HepG2 (cell line): Measurements from ENCODE around the gene FAM20A. TPM values are rescaled to one million over a fixed set of nuclear protein-coding genes. Genes with fewer than 3 reads are reported as not detected.

Experiments
- ATAC-seq: fragments of 200-7000 bp; cut with Tn5 transposase; 3 replicates; pipeline ENCODE4 v1.9.1; 2020; ENCODE audit warnings: mild to moderate bottlenecking, moderate library complexity
- BruUV-seq: library from RNA; stranded (reverse); fragments of 400-500 nt; replicated peaks from 2 replicates; lab custom pipeline; 2021; lab: Mats Ljungman, UMichigan
- CTCF ChIA-PET: fragments of 300-600 bp; formaldehyde crosslinking; extraction: SDS; loops from one replicate; lab custom pipeline; 2021; ENCODE audit warnings: low total read pairs, inconsistent platforms, low intra/inter-chr PET ratio; lab: Yijun Ruan, JAX
- POLR2A ChIA-PET: fragments of 350-600 bp; sonication (Branson Sonifier 250); formaldehyde crosslinking; loops from one replicate; lab custom pipeline; 2020; ENCODE audit warnings: antibody characterized with exemption, inconsistent platforms; lab: Yijun Ruan, JAX
- DNase-seq: peaks from one replicate; pipeline ENCODE4 v3.0.0-alpha.2; 2015; ENCODE audit warnings: low spot score
- FAIRE-seq: peaks from 3 replicates; lab custom pipeline; 2011; peaks lifted over from hg19 to GRCh38; lab: Jason Lieb, UNC
- H2AFZ ChIP-seq: one replicate; pipeline ENCODE4 v1.6.1; 2011; ENCODE audit warnings: low read length, inconsistent platforms
- H3K27ac ChIP-seq: fragments of 300-600 bp; 3 replicates; pipeline ENCODE4 v1.8.0; 2011; ENCODE audit warnings: mixed run types, mild to moderate bottlenecking, mixed read lengths, low read length, inconsistent platforms; ENCODE audit not compliant: insufficient read depth; ENCODE audit errors: extremely low read length
- H3K27me3 ChIP-seq, 2 experiments: fragments of 200-600 bp in 1 of 2; 2 replicates in 1 of 2; 3 replicates in 1 of 2; pipeline versions ENCODE4 v1.6.0 to v1.8.0; 2011; ENCODE audit warnings: low read length in 2 of 2, mild to moderate bottlenecking in 2 of 2, moderate library complexity in 2 of 2, inconsistent platforms in 1 of 2; ENCODE audit not compliant: insufficient read depth in 2 of 2, control insufficient read depth in 1 of 2
- H3K36me3 ChIP-seq, 2 experiments: fragments of 200-600 bp in 1 of 2; replicated peaks in 1 of 2; 2 replicates in 1 of 2; 3 replicates in 1 of 2; pipeline versions ENCODE4 v1.5.1 to v1.8.0; 2011; ENCODE audit warnings: low read length in 2 of 2, inconsistent platforms in 1 of 2; ENCODE audit not compliant: insufficient read depth in 2 of 2, control insufficient read depth in 1 of 2
- H3K4me1 ChIP-seq: 2 replicates; pipeline ENCODE4 v1.5.1; 2012; ENCODE audit warnings: low read length, inconsistent platforms; ENCODE audit not compliant: insufficient read depth
- H3K4me2 ChIP-seq: 2 replicates; pipeline ENCODE4 v1.6.0; 2011; ENCODE audit warnings: low read depth, low read length, inconsistent platforms
- H3K4me3 ChIP-seq, 3 experiments: fragments of 200-600 bp in 1 of 3; sonication (generic), shearing (Covaris generic) in 1 of 3; replicated peaks in 1 of 3; 2 replicates each; pipeline ENCODE4 v1.5.1; 2011 to 2016; ENCODE audit warnings: low read length in 3 of 3, inconsistent platforms in 2 of 3, low read depth in 2 of 3, mild to moderate bottlenecking in 2 of 3, control low read depth in 1 of 3, mixed read lengths in 1 of 3; ENCODE audit not compliant: insufficient read depth in 1 of 3
- H3K79me2 ChIP-seq: one replicate; pipeline ENCODE4 v1.6.1; 2011; ENCODE audit warnings: low read length, inconsistent platforms; ENCODE audit not compliant: insufficient read depth
- H3K9ac ChIP-seq: 2 replicates; pipeline ENCODE4 v1.6.0; 2011; ENCODE audit warnings: mild to moderate bottlenecking, low read depth, low read length, inconsistent platforms; ENCODE audit not compliant: insufficient read depth
- H3K9me3 ChIP-seq: 2 replicates; pipeline ENCODE4 v1.5.1; 2012; ENCODE audit warnings: mild to moderate bottlenecking, low read length
- H4K20me1 ChIP-seq: 2 replicates; pipeline ENCODE4 v1.6.0; 2011; ENCODE audit warnings: inconsistent platforms, mild to moderate bottlenecking, low read length, moderate library complexity; ENCODE audit not compliant: insufficient read depth
- DDIT3 ChIP-seq: sonication (generic); formaldehyde crosslinking; IDR thresholded peaks from 2 replicates; pipeline ENCODE4 v1.4.0; 2020; ENCODE audit warnings: mild to moderate bottlenecking, missing genetic modification reagents
- GFI1 ChIP-seq: sonication (generic); formaldehyde crosslinking; IDR thresholded peaks from 2 replicates; pipeline ENCODE4 v1.5.0; 2020; ENCODE audit warnings: missing genetic modification reagents, mild to moderate bottlenecking, borderline replicate concordance
- HDAC6 ChIP-seq: fragments of 200-600 bp; sonication (generic); IDR thresholded peaks from 2 replicates; pipeline ENCODE4 v1.7.0; 2017; ENCODE audit warnings: mild to moderate bottlenecking, antibody characterized with exemption, low read length, low read depth
- JUN ChIP-seq: sonication (generic); formaldehyde crosslinking; IDR thresholded peaks from 2 replicates; pipeline ENCODE4 v1.4.0; 2020; ENCODE audit warnings: mild to moderate bottlenecking, missing genetic modification reagents
- MBNL3 ChIP-seq: fragments of 250-450 bp; sonication (Bioruptor Pico); conservative IDR thresholded peaks from 2 replicates; pipeline ENCODE4 v1.8.0; 2022; ENCODE audit warnings: mild to moderate bottlenecking, inconsistent platforms
- MED13 ChIP-seq: sonication (generic); formaldehyde crosslinking; IDR thresholded peaks from 2 replicates; pipeline ENCODE4 v1.5.0; 2020; ENCODE audit warnings: missing genetic modification reagents
- NAIF1 ChIP-seq: sonication (generic); formaldehyde crosslinking; IDR thresholded peaks from 2 replicates; pipeline ENCODE4 v1.5.0; 2020; ENCODE audit warnings: mild to moderate bottlenecking, missing genetic modification reagents, borderline replicate concordance
- NR2C2 ChIP-seq: sonication (generic); formaldehyde crosslinking; IDR thresholded peaks from 2 replicates; pipeline ENCODE4 v1.4.0; 2020; ENCODE audit warnings: missing genetic modification reagents, mild to moderate bottlenecking, moderate library complexity, borderline replicate concordance
- PCBP2 ChIP-seq: fragments of 200-400 bp; formaldehyde crosslinking; optimal IDR thresholded peaks from 2 replicates; pipeline ENCODE3; 2018; ENCODE audit warnings: low read length, low read depth; ENCODE audit not compliant: poor library complexity, severe bottlenecking
- ZFP36 ChIP-seq: fragments of 150-350 bp; IDR thresholded peaks from 2 replicates; pipeline ENCODE4 v1.6.1; 2018; ENCODE audit warnings: borderline replicate concordance, low read length, low read depth; ENCODE audit not compliant: partially characterized antibody
- ZFP36L1 ChIP-seq: sonication (generic); formaldehyde crosslinking; IDR thresholded peaks from 2 replicates; pipeline ENCODE4 v1.8.0; 2022; ENCODE audit warnings: mild to moderate bottlenecking, missing genetic modification reagents, moderate library complexity
- ZNF136 ChIP-seq: sonication (generic); formaldehyde crosslinking; IDR thresholded peaks from 2 replicates; pipeline ENCODE4 v1.8.1; 2022; ENCODE audit warnings: low read depth, mild to moderate bottlenecking, moderate library complexity, missing genetic modification reagents
- ZNF143 ChIP-seq: sonication (generic); formaldehyde crosslinking; IDR thresholded peaks from 2 replicates; pipeline ENCODE4 v1.4.0; 2020; ENCODE audit warnings: missing genetic modification reagents
- ZNF30 ChIP-seq: sonication (generic); formaldehyde crosslinking; IDR thresholded peaks from 2 replicates; pipeline ENCODE4 v1.5.0; 2020; ENCODE audit warnings: mild to moderate bottlenecking, missing genetic modification reagents
- ZNF558 ChIP-seq: sonication (generic); formaldehyde crosslinking; IDR thresholded peaks from 2 replicates; pipeline ENCODE4 v1.9.0; 2022; ENCODE audit warnings: mild to moderate bottlenecking, missing genetic modification reagents, borderline replicate concordance
- ZNF670 ChIP-seq: sonication (generic); formaldehyde crosslinking; IDR thresholded peaks from 2 replicates; pipeline ENCODE4 v1.8.0; 2022; ENCODE audit warnings: mild to moderate bottlenecking, missing genetic modification reagents, borderline replicate concordance
- ZNF782 ChIP-seq: sonication (generic); formaldehyde crosslinking; IDR thresholded peaks from 2 replicates; pipeline ENCODE4 v1.4.0; 2020; ENCODE audit warnings: missing genetic modification reagents, mild to moderate bottlenecking, borderline replicate concordance
- WGBS: methylation state at CpG from one replicate; pipeline ENCODE4 v1.1.6; 2017; ENCODE audit warnings: low lambda C conversion rate; 5-methylcytosine and 5-hydroxymethylcytosine counted together
- in situ Hi-C: cut with HindIII; loops from 2 replicates; pipeline ENCODE4 v1.10.0; 2017; ENCODE audit warnings: low pct_unique_long_range_greater_than_20kb; ENCODE audit not compliant: extremely low pct_ligation_motif_present
- intact Hi-C: fragments of 100-400 bp; cut with micrococcal nuclease; formaldehyde crosslinking; loops from one replicate; pipeline ENCODE4 v1.10.0; 2022; ENCODE audit not compliant: unreplicated experiment
- polyA plus RNA-seq, 8 experiments: library from polyadenylated mRNA; depleted of rRNA in 3 of 8; stranded (reverse) in 7 of 8; unstranded in 1 of 8; fragments of >200 nt; fragmentation: Illumina TruSeq in 4 of 8; extraction: Trizol in 4 of 8; gene quantifications; 2 replicates each; pipeline versions ENCODE4 v1.2.1 to v1.2.3, GENCODE V29; 2011 to 2016; ENCODE audit warnings: low read depth in 4 of 8, missing spikeins in 1 of 8, mixed read lengths in 1 of 8; ENCODE audit not compliant: insufficient read depth in 1 of 8
- total RNA-seq, 5 experiments: library from RNA; depleted of rRNA; stranded (reverse); fragments of >200 nt; fragmentation: Illumina TruSeq; extraction: Trizol; gene quantifications; 2 replicates each; pipeline ENCODE4 v1.2.3, GENCODE V29; 2016; ENCODE audit warnings: low read depth in 1 of 5
- TF ChIP-seq, protein P1 (sequence below): sonication (generic); formaldehyde crosslinking; IDR thresholded peaks from 2 replicates; pipeline ENCODE4 v1.5.1; 2020; ENCODE audit warnings: mild to moderate bottlenecking, missing genetic modification reagents, moderate library complexity

Gene FAM20A
- total and polyA plus RNA-seq, 2 of the 13 experiments (the other 11 are each of a cell fraction or from before 2014, with no cell fraction given): 9.3 to 20.7 TPM

- in situ Hi-C loops: loop anchor here (10.0 kb wide), 1 partner anchor 57 kb away; no protein-coding TSS in a partner anchor
- peaks cover 35% of the 10 kb centered on the region for H3K4me1 ChIP-seq
- H3K4me2 ChIP-seq: no peak overlapping the region
- CTCF ChIA-PET: no interaction called here
- DNase-seq: no peak
- H3K27me3 ChIP-seq: no peaks in the 10 kb centered on the region
- TF ChIP-seq DDIT3 (CRISPR knock-in tag) (no peak), ZNF30 (no peak), NR2C2 (CRISPR knock-in tag) (no peak), ZFP36 (no peak), ZNF143 (CRISPR knock-in tag) (no peak), NAIF1 (CRISPR knock-in tag) (no peak), HDAC6 (no peak), ZNF670 (CRISPR knock-in tag) (no peak), MED13 (CRISPR knock-in tag) (no peak), ZNF558 (CRISPR knock-in tag) (no peak), GFI1 (CRISPR knock-in tag) (no peak), ZFP36L1 (CRISPR knock-in tag) (no peak), JUN (CRISPR knock-in tag) (no peak), ZNF782 (CRISPR knock-in tag) (no peak), PCBP2 (no peak), MBNL3 (CRISPR knock-in tag) (no peak), ZNF136 (CRISPR knock-in tag) (no peak)
- TF ChIP-seq, protein P1, sequence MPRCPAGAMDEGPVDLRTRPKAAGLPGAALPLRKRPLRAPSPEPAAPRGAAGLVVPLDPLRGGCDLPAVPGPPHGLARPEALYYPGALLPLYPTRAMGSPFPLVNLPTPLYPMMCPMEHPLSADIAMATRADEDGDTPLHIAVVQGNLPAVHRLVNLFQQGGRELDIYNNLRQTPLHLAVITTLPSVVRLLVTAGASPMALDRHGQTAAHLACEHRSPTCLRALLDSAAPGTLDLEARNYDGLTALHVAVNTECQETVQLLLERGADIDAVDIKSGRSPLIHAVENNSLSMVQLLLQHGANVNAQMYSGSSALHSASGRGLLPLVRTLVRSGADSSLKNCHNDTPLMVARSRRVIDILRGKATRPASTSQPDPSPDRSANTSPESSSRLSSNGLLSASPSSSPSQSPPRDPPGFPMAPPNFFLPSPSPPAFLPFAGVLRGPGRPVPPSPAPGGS (CRISPR knock-in tag): no peak
- TF ChIP-seq, all 625 proteins: peak for 0
- WGBS: 98% methylated on average over 3 of the region's 3 CpGs
- H3K9me3 ChIP-seq: no peaks in the 10 kb centered on the region
- FAIRE-seq (no peak), ATAC-seq (no peak)
- no peaks in the 10 kb centered on the region for H4K20me1 ChIP-seq
- H3K36me3 ChIP-seq: no peaks in the 10 kb centered on the region; a peak in 1 of 5 replicates
- intact Hi-C loops: no loop called here
- no peak overlapping the region for H3K4me3 ChIP-seq
- POLR2A ChIA-PET: interaction anchor here (1.1 kb wide), 1 partner anchor 18 kb away, joined by 3 read pairs; no protein-coding TSS in a partner anchor
- no TSS peak for BruUV-seq
- no peak overlapping the region for H3K9ac ChIP-seq
- no peaks in the 10 kb centered on the region for H3K79me2 ChIP-seq
- no peak overlapping the region for H2AFZ ChIP-seq
- H3K27ac ChIP-seq: no peak overlapping the region
Observed at GRCh38 chr17:68577497-68577821, 23.7 kb downstream of the FAM20A start.
